Activated naive CD8-positive, alpha-beta T cell treated with anti-CD3 and anti-CD28 coated beads, Interleukin-2, amount 10 ng/mL, durations not matched to agents 7 days and 5 days (primary cell): ENCODE data around the gene ZNF165. TPM values are rescaled to one million over a fixed set of nuclear protein-coding genes. Genes with fewer than 3 reads are reported as not detected.

Experiments
- ATAC-seq: fragments of 150-1000 bp; cut with Tn5 transposase; one replicate; pipeline ENCODE4 v1.10.0; 2021; ENCODE audit warnings: low read depth, moderate library complexity
- POLR2A ChIA-PET: fragments of 350-600 bp; sonication (Branson Sonifier 250); formaldehyde crosslinking; loops from one replicate; lab custom pipeline; 2021; ENCODE audit warnings: antibody characterized with exemption; lab: Charles Lee
- DNase-seq: peaks from one replicate; pipeline ENCODE4 v3.0.0; 2021
- H3K27ac Mint-ChIP-seq: one replicate; pipeline ENCODE4 v1.8.0; 2022; ENCODE audit warnings: mild to moderate bottlenecking, mixed read lengths
- H3K27me3 Mint-ChIP-seq: one replicate; pipeline ENCODE4 v1.8.0; 2022; ENCODE audit warnings: mild to moderate bottlenecking, moderate library complexity, mixed read lengths
- H3K36me3 Mint-ChIP-seq: one replicate; pipeline ENCODE4 v1.8.0; 2021; ENCODE audit warnings: mild to moderate bottlenecking, mixed read lengths
- H3K4me1 Mint-ChIP-seq: one replicate; pipeline ENCODE4 v1.8.0; 2021; ENCODE audit warnings: mixed read lengths
- H3K4me3 Mint-ChIP-seq: one replicate; pipeline ENCODE4 v1.8.0; 2022; ENCODE audit warnings: mild to moderate bottlenecking, moderate library complexity, mixed read lengths
- H3K9me3 Mint-ChIP-seq: one replicate; pipeline ENCODE4 v1.8.0; 2021; ENCODE audit warnings: mixed read lengths
- total RNA-seq, 2 experiments: library from RNA; stranded (reverse); gene quantifications; one replicate each; pipeline ENCODE4 v1.2.3, GENCODE V29; 2021

ZNF165 gene
- total RNA-seq, 2 experiments from 2014 or later, result 1.2 to 1.3 TPM

DNA sequence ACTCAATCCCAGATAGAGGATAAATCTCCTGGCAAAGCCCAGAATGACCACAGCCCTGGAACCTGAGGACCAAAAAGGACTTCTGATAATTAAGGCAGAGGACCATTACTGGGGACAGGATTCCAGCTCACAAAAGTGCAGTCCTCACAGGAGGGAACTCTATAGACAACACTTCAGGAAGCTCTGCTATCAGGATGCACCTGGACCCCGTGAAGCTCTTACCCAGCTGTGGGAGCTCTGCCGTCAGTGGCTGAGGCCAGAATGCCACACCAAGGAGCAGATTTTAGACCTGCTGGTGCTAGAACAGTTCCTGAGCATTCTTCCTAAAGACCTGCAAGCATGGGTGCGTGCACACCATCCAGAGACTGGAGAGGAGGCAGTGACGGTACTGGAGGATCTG is 45.0 kb downstream of the ZNF165 start:
- no peak for ATAC-seq
- POLR2A ChIA-PET, result interaction anchor here (1.0 to 2.3 kb wide), 7 partner anchors 8 to 232 kb away, joined by 3 to 19 read pairs (median 5); partner anchors contain the start of gene ZKSCAN8
- Mint-ChIP-seq H3K27ac (peak overlapping the region; percentile 89), H3K9me3 (no peaks in the 10 kb centered on the region), H3K4me1 (peaks cover 41% of the 10 kb centered on the region), H3K36me3 (peaks cover 36% of the 10 kb centered on the region), H3K27me3 (no peaks in the 10 kb centered on the region), H3K4me3 (peak overlapping the region; percentile 94)
- DNase-seq, result no peak

DNA sequence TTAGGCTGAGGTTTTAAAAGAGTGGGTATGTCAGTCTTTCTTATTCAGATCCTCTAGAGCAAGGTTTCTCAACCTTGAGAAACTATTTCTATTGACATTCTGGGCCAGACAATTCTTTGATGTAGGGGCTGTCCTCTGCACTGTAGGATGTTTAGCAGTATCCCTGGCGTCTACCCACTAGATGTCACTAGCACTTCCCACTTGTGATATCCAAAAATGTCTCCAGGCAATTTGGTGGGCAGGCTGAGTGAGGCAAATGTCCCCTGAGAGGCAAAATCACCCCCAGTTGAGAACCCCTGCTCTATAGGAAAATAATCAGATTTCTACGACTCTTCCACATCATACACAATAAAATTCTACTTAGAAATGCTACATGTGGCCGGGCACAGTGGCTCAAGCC is 53.6 kb downstream of the ZNF165 start:
- POLR2A ChIA-PET, result interaction anchor here (1.0 kb wide), 1 partner anchor 9 kb away, joined by 4 read pairs; the partner anchor contains the start of gene ZSCAN16
- Mint-ChIP-seq H3K4me3 (no peak overlapping the region), H3K9me3 (no peaks in the 10 kb centered on the region), H3K27me3 (no peaks in the 10 kb centered on the region), H3K4me1 (peaks cover 45% of the 10 kb centered on the region), H3K36me3 (peaks cover 26% of the 10 kb centered on the region), H3K27ac (no peak overlapping the region)
- ATAC-seq (no peak), DNase-seq (no peak)

DNA sequence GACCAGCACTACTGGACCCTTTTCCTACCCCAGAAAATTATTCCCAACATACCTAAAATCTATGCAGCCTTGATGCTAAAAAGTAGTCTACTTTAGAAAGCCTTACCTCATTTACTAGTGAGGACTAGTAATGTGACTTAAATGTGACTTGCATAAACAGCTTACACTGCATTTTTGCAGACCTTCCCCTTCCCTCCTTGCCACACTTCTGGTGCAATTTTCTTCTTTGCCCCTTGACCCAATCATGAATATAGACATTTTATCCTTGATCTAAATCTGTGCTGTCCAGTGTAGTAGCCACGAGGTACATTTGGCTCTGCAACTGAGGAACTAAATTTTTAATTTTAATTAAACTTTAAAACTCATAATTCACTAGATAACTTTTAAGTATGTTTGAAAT is 54.3 kb downstream of the ZNF165 start:
- no peak overlapping the region for H3K27ac Mint-ChIP-seq
- H3K9me3 Mint-ChIP-seq, result no peaks in the 10 kb centered on the region
- peaks cover 40% of the 10 kb centered on the region for H3K4me1 Mint-ChIP-seq
- ATAC-seq (no peak), DNase-seq (no peak)
- no peak overlapping the region for H3K4me3 Mint-ChIP-seq
- H3K36me3 Mint-ChIP-seq, result peaks cover 19% of the 10 kb centered on the region
- POLR2A ChIA-PET, result interaction anchor here (0.6 kb wide), 1 partner anchor 215 kb away, joined by 3 read pairs; the partner anchor contains the start of gene ZKSCAN3
- H3K27me3 Mint-ChIP-seq, result no peaks in the 10 kb centered on the region

DNA sequence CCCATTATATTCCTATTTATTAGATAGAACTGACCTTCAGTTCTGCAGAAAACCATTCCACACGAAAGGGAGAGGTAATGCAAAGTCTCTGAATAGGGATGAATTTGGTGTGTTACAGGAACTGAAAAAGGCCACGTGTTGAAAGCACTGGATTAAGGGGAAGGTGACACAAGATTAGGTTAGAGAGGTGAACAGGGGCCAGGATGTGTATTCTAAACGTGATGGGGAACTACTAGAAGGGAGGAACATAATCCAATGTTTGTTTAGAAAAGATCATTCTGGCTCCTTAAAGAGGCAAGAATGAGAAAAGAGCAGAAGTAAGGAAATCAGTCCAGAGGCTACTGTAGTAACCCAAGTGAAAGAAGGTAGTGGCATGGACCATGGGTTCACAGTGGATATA is 55.0 kb downstream of the ZNF165 start:
- H3K4me1 Mint-ChIP-seq, result peaks cover 44% of the 10 kb centered on the region
- H3K27ac Mint-ChIP-seq, result peak overlapping the region; percentile 95
- H3K36me3 Mint-ChIP-seq, result peaks cover 14% of the 10 kb centered on the region
- POLR2A ChIA-PET, result interaction anchor here (0.6 to 1.3 kb wide), 2 partner anchors 31 to 264 kb away, joined by 4 read pairs; no protein-coding TSS in a partner anchor
- no peaks in the 10 kb centered on the region for H3K9me3 Mint-ChIP-seq
- H3K27me3 Mint-ChIP-seq, result no peaks in the 10 kb centered on the region
- peak overlapping the region; percentile 93 for H3K4me3 Mint-ChIP-seq
- ATAC-seq (no peak), DNase-seq (no peak)

DNA sequence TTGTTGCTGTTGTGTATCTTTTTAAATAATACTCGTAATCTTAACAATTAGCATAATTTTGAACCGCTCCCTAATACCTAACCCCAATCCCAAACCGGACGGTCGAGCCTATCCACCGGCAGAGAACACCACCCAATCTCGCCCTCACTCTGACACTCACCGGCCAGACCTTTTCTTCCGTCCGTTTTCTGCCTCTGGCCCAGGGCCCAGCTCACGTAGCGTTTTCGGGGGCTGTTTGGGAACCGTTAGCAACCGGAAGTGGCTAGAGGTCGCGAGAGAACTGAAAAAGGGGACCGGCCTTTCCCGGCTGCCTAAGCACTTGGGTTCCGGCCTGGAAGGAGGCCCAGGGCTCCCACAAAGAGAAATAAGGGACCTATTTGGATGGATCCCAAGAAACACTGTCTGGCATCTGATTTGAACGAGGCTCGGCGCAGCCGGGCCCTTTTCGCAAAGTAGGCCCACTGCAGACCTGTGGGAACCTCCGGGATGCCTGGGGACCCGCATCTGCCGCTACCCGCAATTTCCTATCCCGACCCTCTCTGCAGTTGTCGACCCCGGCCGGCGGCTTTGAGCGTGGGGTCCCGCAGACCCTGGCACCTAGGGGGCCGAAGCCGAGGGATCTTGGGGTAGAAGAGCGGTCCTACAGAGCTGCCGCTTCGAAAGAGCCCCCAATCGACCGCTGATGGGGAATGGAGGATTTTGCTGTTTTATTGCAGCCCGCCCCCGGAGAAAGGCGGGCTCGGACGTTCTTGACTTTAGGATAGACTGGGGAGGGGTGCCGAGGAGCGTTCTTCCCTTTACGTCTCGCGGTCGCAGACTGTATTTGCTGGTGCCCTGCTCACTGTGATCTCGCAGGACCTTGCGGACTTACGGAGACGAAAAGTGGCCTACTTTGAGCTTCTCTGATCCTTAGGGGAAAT is 56.5 kb downstream of the ZNF165 start:
- Mint-ChIP-seq H3K27me3 (no peaks in the 10 kb centered on the region), H3K4me3 (peak overlapping the region; percentile 93), H3K4me1 (peaks cover 51% of the 10 kb centered on the region), H3K9me3 (no peaks in the 10 kb centered on the region), H3K27ac (peak overlapping the region; percentile 95), H3K36me3 (peaks cover 10% of the 10 kb centered on the region)
- POLR2A ChIA-PET, result interaction anchor here (0.7 to 2.8 kb wide), 12 partner anchors 9 to 272 kb away, joined by 3 to 19 read pairs (median 5); partner anchors contain the start of genes ZKSCAN3, ZKSCAN4, ZNF165 and ZSCAN16
- DNase-seq (peak; percentile 78), ATAC-seq (peak; percentile 51)

DNA sequence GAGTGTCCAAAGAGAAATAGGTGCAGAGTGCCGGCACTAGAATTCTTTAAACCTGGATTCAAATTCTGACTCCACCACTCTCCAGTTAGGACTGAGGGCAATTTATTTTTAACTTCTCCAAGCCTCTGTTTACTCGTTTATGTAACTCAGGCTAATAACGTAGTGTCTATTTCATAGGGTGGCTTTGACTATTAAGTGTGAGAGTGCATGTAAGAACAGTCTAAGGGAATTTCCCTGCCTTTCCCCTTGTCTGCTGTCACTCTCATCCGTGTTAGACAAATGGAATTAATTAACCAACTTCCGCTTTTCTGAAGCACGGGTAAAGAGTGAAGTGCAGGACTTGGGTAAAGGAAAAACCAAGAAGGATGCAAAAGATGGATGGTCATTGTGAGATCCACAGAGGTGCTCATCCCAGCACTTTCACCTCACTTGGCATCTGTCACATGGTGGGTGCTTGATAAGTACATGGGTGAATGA is 57.2 kb downstream of the ZNF165 start:
- H3K27ac Mint-ChIP-seq, result peak overlapping the region; percentile 95
- DNase-seq (no peak), ATAC-seq (peak; percentile 3)
- H3K4me3 Mint-ChIP-seq, result peak overlapping the region; percentile 93
- POLR2A ChIA-PET, result interaction anchor here (1.0 to 2.8 kb wide), 7 partner anchors 13 to 272 kb away, joined by 3 to 19 read pairs (median 7); partner anchors contain the start of genes ZKSCAN3, ZKSCAN4, ZSCAN16 and ZSCAN26
- no peaks in the 10 kb centered on the region for H3K9me3 Mint-ChIP-seq
- H3K27me3 Mint-ChIP-seq, result no peaks in the 10 kb centered on the region
- peaks cover 51% of the 10 kb centered on the region for H3K4me1 Mint-ChIP-seq
- H3K36me3 Mint-ChIP-seq, result peaks cover 10% of the 10 kb centered on the region

Other genes starting within 250 kb of the ZNF165 start
- gene OR2B2, start 168.2 kb upstream of the ZNF165 start, total RNA-seq, result not detected
- gene OR2B6, start 123.3 kb upstream of the ZNF165 start, total RNA-seq, result not detected
- gene ZSCAN16, start 44.0 kb downstream of the ZNF165 start, total RNA-seq, result 1 to 10 TPM; 6.9 to 8.6 TPM
- 10 to 100 TPM; 29.8 to 30.7 TPM for gene ZKSCAN8, start 61.3 kb downstream of the ZNF165 start, total RNA-seq
- gene ZSCAN9, start 144.7 kb downstream of the ZNF165 start, total RNA-seq, result 1 to 10 TPM; 9.0 to 9.7 TPM
- gene ZKSCAN4, start 171.7 kb downstream of the ZNF165 start, total RNA-seq, result 10 to 100 TPM; 10.5 to 11.3 TPM
- gene NKAPL, start 178.7 kb downstream of the ZNF165 start, total RNA-seq, result not detected
- gene ZSCAN26, start 186.6 kb downstream of the ZNF165 start, total RNA-seq, result 10 to 100 TPM; 13.1 to 14.5 TPM
- 1 to 10 TPM; 3.4 to 3.9 TPM for gene PGBD1, start 201.0 kb downstream of the ZNF165 start, total RNA-seq